GM20000 (cell line): ENCODE measurements around the gene TCF4.

ENCODE experiments used
- DNase-seq: peaks from one replicate; pipeline ENCODE4 v3.0.0; 2012; ENCODE audit warnings: low spot score
- TF ChIP-seq, protein P1 (sequence below): IDR thresholded peaks from 2 replicates; pipeline ENCODE4 v1.5.1; 2012; ENCODE audit warnings: mild to moderate bottlenecking, control low read depth; ENCODE audit errors: extremely low read depth, missing control alignments

Gene TCF4

GRCh38 chr18:55375930-55376329, 212.1 kb downstream of the TCF4 start:
- DNase-seq, result no peak
- TF ChIP-seq, protein P1, sequence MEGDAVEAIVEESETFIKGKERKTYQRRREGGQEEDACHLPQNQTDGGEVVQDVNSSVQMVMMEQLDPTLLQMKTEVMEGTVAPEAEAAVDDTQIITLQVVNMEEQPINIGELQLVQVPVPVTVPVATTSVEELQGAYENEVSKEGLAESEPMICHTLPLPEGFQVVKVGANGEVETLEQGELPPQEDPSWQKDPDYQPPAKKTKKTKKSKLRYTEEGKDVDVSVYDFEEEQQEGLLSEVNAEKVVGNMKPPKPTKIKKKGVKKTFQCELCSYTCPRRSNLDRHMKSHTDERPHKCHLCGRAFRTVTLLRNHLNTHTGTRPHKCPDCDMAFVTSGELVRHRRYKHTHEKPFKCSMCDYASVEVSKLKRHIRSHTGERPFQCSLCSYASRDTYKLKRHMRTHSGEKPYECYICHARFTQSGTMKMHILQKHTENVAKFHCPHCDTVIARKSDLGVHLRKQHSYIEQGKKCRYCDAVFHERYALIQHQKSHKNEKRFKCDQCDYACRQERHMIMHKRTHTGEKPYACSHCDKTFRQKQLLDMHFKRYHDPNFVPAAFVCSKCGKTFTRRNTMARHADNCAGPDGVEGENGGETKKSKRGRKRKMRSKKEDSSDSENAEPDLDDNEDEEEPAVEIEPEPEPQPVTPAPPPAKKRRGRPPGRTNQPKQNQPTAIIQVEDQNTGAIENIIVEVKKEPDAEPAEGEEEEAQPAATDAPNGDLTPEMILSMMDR, result no peak

- no peak for DNase-seq
- TF ChIP-seq, protein P1, result no peak
Observed at GRCh38 chr18:55374741-55375140, 213.3 kb downstream of the TCF4 start.

DNA sequence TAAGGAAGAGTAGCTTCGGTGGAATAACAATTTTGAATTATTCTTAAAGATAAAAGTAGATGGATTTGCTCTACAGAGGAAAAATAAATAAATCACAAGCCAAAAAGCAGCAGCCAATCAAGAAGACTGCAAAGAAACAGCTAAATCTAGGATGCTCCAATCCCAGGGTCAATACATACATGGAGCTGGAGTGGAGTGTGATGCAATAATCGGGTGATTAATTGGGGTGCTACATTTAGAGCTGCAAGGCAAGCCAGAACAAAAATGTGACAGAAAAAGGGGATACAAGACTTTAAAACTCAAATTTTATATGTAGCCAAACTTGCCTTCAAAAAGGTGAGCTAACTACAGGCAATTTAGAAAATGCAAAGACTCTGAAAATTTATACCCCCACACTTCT, 215.8 kb downstream of the TCF4 start:
- TF ChIP-seq, protein P1, result no peak
- DNase-seq, result no peak

DNA sequence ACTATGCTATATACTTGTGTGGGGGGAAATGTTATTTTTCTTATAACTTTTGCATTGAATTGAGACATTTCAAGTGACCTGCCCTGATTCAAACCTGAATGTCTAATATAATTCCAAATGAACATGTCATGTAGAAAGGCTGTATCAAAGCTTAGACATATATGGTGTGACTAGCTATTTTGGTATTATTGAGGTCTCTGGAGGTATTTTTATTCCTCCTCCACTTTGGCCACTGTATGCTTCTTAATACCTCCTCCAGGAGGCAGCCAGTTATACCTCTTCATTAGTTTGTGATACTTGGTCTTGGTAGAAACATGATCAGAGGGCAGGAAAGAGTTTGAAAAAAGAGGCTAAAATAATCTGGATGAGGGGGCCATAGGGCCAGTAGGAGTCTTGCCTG, 217.1 kb downstream of the TCF4 start:
- no peak for DNase-seq
- TF ChIP-seq, protein P1, result no peak

DNA sequence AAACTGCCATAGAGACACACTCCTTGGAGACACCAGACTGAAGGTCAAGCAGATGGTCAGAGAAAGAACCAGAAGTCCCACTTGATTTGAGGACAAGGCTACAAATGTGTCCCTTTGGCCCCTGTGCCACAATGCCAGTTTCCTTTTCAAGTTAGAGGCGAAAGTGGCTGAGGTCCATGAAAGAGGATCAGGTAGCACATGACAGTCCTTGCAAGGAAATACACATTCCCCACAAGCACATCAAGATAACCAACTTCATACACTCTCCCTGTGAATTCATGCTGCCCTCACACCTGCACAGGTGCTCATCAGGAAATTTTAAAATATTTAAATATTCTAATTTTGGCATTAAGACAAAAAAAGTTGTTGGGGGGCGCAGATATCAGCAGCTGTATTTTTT, 218.6 kb downstream of the TCF4 start:
- no peak for DNase-seq
- TF ChIP-seq, protein P1, result no peak

- TF ChIP-seq, protein P1, result no peak
- no peak for DNase-seq
Observed at GRCh38 chr18:55365342-55365741, 222.7 kb downstream of the TCF4 start.

- no peak for DNase-seq
- TF ChIP-seq, protein P1, result no peak
Observed at GRCh38 chr18:55362303-55362702, 225.7 kb downstream of the TCF4 start.
